Kidney capillary endothelial cell (primary cell): ENCODE measurements around the gene PARD6G.
"Not testable (repeated sequence)": the region's sequence is repeated elsewhere in the genome, so short reads cannot be mapped to it uniquely, and the experiment has no call there.

Source experiments
- DNase-seq: peaks from one replicate; pipeline ENCODE4 v3.0.0-alpha.2; 2018; ENCODE audit warnings: low spot score

Gene PARD6G

GRCh38 chr18:80241919-80242777 lies 5.2 kb downstream of the PARD6G start:
- DNase-seq = no peak

GRCh38 chr18:80239830-80240229 lies 7.5 kb downstream of the PARD6G start:
- DNase-seq = no peak

- no peak for DNase-seq
These were observed 8.6 kb downstream of the PARD6G start for GRCh38 chr18:80238651-80239260.

GRCh38 chr18:80237519-80237918 lies 9.8 kb downstream of the PARD6G start:
- DNase-seq = not testable (repeated sequence)

- DNase-seq = no peak
These were observed 12.9 kb downstream of the PARD6G start for GRCh38 chr18:80234398-80234797.

DNA sequence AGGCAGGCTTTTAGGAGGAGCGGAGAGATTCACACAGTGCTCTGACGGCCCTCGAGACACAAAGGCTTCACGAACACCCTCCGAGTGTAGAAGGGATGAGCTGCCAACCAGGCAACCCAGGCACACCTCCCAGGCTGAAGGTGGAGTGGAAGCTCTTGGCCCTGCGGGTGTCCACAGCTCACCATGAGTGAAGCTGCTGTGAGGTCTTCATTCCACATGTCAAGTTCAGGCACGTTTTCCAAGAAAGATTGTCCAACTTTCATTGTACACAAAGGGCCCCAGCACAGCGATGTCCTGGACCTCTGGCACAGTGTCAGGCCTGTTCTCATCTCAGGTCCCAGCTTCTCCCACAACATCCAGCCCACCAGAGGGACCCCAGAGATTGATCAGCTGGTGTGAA lies 13.4 kb downstream of the PARD6G start:
- DNase-seq = no peak

DNA sequence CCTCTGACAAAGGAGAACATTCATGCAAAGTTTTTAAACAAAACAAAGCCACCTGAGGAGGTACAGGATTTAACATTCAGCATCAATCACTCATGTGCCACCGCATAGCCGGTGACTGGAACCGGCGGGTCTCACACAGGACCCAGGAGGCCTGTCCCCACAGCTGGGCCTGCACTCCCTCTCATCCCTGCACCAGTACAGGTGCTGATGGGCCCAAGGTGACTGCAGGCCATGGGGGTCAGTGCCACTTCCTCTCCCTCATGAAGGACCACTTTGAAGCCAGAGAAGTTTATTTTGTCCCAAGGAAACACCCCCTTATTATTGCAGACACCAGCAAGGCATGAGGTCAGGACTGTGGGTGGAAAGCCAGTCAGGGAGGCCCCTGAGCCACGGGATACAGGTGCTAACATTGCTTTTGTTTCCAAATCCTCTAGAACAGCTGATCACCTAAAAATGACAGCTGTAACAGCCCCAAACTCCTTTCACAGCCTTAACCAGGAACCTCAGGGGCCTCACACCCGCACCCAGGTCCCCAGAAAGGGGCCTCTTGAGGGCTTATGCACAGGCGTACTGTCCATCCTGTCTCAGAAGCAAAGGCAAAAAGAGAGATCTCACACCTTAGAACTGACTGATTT lies 14.0 kb downstream of the PARD6G start:
- no peak for DNase-seq

DNA sequence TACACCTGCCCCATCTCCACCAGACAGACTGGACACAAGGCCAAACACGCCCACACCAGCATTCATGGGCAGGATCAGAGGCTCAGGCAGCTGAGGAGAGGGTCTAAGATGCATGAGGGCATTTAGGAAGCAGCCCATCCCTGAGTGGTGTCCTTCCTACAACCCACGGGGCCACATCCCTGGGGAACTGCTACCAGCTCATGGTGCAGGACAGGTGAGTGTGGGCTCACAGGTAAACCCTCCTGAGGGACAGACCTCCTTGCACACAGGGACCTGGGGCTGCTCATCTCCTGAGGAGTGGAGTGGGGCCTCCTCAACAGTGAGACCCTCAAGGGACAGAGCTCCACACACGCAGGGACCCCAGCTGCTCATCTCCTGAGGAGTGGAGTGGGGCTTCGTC lies 14.6 kb downstream of the PARD6G start:
- DNase-seq = no peak

GRCh38 chr18:80232030-80232429 lies 15.3 kb downstream of the PARD6G start:
- no peak for DNase-seq

- no peak for DNase-seq
These were observed 15.7 kb downstream of the PARD6G start for GRCh38 chr18:80231616-80232015.

DNA sequence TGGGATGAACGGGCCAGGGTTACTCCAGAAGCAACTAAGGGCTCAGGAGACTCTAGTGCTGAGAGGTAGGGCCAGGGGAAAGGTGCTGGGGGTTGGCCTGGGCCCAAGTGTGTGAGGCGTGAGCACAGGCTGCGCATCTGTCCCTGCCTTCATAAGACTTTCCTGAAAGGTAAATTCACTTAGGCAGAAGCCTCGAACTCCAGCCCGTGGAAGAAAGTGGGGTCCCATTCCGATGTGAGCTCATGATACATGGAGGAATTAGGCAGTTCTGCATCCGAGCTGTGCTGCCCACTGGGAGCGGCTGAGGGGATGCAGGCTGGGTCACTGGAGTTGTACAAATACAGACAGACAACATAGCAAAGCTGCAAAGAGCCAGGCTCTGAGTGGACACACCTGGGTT lies 16.2 kb downstream of the PARD6G start:
- DNase-seq = no peak

GRCh38 chr18:80229766-80230745 lies 17.3 kb downstream of the PARD6G start:
- DNase-seq = no peak

DNA sequence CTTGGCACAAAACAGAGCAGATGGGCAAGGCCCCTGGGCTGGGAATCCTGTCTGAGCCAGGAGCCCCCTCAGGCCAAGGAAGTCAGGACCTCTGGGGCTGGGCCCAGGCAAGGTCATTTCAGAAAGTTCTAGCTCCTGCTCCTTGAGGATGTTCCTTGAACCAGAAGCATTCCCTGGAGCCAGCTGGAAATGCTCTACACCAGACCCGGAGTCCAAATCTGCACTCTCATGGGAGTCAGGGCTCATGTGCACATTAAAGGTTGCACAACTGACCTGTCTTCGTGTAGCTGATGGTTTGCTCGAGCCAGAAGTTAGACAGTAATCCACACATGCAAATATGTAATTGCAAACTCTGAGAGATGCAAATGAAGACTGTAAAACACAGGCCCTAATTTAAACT lies 18.0 kb downstream of the PARD6G start:
- no peak for DNase-seq

DNA sequence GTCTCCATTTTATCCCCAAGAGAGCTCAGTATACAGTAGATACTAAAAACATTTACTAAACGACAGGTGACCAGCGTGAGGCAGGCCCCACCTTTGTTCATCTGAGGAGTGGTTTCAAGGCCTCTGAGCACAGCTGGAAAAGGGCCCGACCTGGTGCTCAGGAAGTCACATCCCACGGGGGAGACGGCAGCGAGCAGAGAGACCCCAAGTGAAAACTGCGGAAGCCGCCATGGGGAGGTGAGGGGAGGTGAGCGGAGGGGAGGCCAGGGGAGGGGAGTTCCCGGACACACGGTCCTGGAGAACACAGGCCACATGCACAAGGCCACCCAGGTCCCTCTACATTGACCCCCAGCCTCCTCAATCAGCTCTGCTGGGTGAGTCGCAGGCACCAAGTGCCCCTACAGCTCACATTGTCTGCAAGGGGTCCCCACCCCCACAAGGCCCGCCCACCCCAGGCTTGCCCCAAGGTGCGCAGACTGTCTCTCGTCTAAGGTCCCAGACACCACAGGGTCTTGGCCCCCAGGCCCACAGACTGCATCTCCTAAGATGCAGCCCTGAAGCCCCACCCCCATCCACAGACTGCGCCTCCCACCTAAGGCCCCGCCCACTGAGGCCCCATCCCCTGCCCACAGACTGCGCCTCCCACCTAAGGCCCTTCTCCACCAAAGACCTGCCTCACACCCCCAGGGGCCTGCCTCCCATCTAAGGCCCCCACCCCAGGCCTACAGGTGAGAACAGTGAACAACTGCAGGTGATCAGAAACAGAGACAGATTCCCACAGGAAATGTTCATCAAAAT lies 19.1 kb downstream of the PARD6G start:
- DNase-seq = no peak

- no peak for DNase-seq
These were observed 19.8 kb downstream of the PARD6G start for GRCh38 chr18:80227472-80227871.

GRCh38 chr18:80225685-80226084 lies 21.6 kb downstream of the PARD6G start:
- no peak for DNase-seq

- no peak for DNase-seq
These were observed 23.6 kb downstream of the PARD6G start for GRCh38 chr18:80223581-80224148.

DNA sequence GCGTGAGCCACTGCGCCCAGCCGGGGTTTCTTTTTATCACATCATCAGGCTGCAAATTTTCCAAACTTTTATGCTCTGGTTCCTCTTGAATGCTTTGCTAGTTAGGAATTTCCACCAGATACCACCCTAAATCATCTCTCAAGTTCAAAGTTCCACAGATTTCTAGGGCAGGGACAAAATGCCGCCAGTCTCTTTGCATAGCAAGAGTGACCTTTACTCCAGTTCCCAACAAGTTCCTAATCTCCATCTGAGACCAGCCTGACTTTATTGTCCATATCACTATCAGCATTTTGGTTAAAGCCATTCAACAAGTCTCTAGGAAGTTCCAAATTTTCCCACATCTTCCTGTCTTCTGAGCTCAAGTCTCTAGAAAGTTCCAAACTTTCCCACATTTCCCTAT lies 27.8 kb downstream of the PARD6G start:
- DNase-seq = not testable (repeated sequence)

DNA sequence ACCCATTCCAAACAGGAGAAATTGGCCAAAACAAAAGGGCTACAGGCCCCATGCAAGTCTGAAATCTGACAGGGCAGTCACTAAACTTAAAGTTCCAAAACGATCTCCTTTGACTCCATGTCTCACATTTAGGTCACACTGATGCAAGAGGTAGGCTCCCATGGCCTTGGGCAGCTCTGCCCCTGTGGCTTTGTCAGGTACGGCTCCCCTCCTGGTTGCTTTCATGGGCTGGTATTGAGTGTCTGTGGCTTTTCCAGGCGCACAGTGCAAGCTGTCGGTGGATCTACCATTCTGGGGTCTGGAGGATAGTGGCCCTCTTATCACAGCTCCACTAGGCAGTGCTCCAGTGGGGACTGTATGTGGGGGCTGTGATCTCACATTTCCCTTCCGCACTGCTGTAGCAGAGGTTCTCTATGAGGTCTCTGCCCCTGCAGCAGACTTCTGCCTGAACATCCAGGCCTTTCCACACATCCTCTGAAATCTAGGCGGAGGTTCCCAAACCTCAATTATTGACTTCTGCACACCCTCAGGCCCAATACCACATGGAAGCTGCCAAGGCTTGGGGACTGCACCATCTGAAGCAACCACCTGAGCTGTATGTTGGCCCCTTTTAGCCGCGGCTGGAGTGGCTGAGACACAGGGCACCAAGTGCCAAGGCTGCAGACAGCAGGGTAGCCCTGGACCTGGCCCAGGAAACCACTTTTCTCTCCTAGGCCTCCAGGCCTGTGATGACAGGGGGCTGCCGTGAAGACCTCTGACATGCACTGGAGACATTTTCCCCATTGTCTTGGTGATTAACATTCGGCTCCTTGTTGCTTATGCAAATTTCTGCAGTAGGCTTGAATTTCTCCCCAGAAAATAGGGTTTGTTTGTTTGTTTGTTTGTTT lies 28.7 kb downstream of the PARD6G start:
- DNase-seq = no peak

DNA sequence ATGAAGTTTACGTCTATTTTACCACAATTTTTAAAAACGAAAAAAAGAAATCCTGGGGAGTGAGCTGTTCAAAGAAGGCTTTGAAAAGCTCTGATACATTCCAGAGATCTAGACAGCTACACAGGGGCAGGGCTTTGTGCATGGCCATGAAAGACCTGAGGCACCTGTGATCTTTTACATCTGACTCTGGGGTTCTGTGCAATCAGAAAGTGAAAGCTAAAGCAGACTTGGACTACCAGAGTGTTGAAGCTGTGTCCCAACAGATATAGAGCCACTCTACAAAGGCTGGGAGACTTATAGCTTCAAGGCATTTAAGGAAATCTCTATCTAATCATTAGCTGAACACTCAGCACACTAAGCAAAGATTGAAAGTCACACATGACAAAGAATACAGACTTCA lies 34.1 kb downstream of the PARD6G start:
- DNase-seq = no peak
